ENCODE results near the gene TRMT11.

The TRMT11 gene

GRCh38 chr6:125984311-125984710 lies 2.0 kb upstream of the TRMT11 start:
- TF ChIP-seq CTCF (IDR thresholded peaks at IDR 0.05; ENCODE audit: insufficient read depth, low read depth, low read length, missing control alignments) = no peak
- no peak overlapping the region for H3K4me3 ChIP-seq (ENCODE audit: low read depth, low read length)
- no peak for DNase-seq (ENCODE audit: low read depth)

GRCh38 chr6:125985522-125985921 lies 818 bp upstream of the TRMT11 start:
- H3K4me3 ChIP-seq (ENCODE audit: low read depth, low read length) = peak overlapping the region; percentile 96
- DNase-seq (ENCODE audit: low read depth) = no peak
- TF ChIP-seq CTCF (IDR thresholded peaks at IDR 0.05; ENCODE audit: insufficient read depth, low read depth, low read length, missing control alignments) = no peak

- no peak for DNase-seq (ENCODE audit: low read depth)
- H3K4me3 ChIP-seq (ENCODE audit: low read depth, low read length) = peak overlapping the region; percentile 96
- no peak for TF ChIP-seq CTCF (IDR thresholded peaks at IDR 0.05; ENCODE audit: insufficient read depth, low read depth, low read length, missing control alignments)
Observed at GRCh38 chr6:125985979-125986300, 400 bp upstream of the TRMT11 start.

- peak; percentile 61 for DNase-seq (ENCODE audit: low read depth)
- TF ChIP-seq CTCF (IDR thresholded peaks at IDR 0.05; ENCODE audit: insufficient read depth, low read depth, low read length, missing control alignments) = no peak
- H3K4me3 ChIP-seq (ENCODE audit: low read depth, low read length) = peak overlapping the region; percentile 96
Observed at GRCh38 chr6:125987026-125987617, 782 bp downstream of the TRMT11 start.

- H3K4me3 ChIP-seq (ENCODE audit: low read depth, low read length) = peak overlapping the region; percentile 96; the same call in 1 of the 2 replicates
- DNase-seq (ENCODE audit: low read depth) = no peak
- TF ChIP-seq CTCF (IDR thresholded peaks at IDR 0.05; ENCODE audit: insufficient read depth, low read depth, low read length, missing control alignments) = no peak
Observed at GRCh38 chr6:125988280-125988679, 1.9 kb downstream of the TRMT11 start.

- no peak overlapping the region for H3K4me3 ChIP-seq (ENCODE audit: low read depth, low read length)
- TF ChIP-seq CTCF (IDR thresholded peaks at IDR 0.05; ENCODE audit: insufficient read depth, low read depth, low read length, missing control alignments) = no peak
- no peak for DNase-seq (ENCODE audit: low read depth)
Observed at GRCh38 chr6:125989631-125990030, 3.3 kb downstream of the TRMT11 start.

GRCh38 chr6:125991653-125992052 lies 5.3 kb downstream of the TRMT11 start:
- no peak for DNase-seq (ENCODE audit: low read depth)
- no peak for TF ChIP-seq CTCF (IDR thresholded peaks at IDR 0.05; ENCODE audit: insufficient read depth, low read depth, low read length, missing control alignments)
- no peak overlapping the region for H3K4me3 ChIP-seq (ENCODE audit: low read depth, low read length)
